Epithelial cell of umbilical artery (primary cell): Measurements from ENCODE around the gene SPDYE9. TPM values are rescaled to one million over a fixed set of nuclear protein-coding genes. Genes with fewer than 3 reads are reported as not detected.

Source experiments
- total RNA-seq: library from RNA; depleted of rRNA; stranded (reverse); fragments of >200 nt; gene quantifications from 2 replicates; pipeline ENCODE4 v1.2.3, GENCODE V29; 2014

Gene SPDYE9, protein sequence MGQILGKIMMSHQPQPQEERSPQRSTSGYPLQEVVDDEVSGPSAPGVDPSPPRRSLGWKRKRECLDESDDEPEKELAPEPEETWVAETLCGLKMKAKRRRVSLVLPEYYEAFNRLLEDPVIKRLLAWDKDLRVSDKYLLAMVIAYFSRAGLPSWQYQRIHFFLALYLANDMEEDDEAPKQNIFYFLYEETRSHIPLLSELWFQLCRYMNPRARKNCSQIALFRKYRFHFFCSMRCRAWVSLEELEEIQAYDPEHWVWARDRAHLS
- not detected in 2 replicates for total RNA-seq

GRCh38 chr7:73085938-73086337 is at the start of gene SPDYE9:
Gene SPDYE9 (minus strand): TSS chr7:73086038. CDS start chr7:73084238, 1,800 bp downstream.

GRCh38 chr7:73057811-73058210 is 28.0 kb downstream of the SPDYE9 start, which contains the start of gene SPDYE11:
Gene SPDYE11 (minus strand): TSS chr7:73057911. CDS start chr7:73056111, 1,800 bp downstream.

DNA sequence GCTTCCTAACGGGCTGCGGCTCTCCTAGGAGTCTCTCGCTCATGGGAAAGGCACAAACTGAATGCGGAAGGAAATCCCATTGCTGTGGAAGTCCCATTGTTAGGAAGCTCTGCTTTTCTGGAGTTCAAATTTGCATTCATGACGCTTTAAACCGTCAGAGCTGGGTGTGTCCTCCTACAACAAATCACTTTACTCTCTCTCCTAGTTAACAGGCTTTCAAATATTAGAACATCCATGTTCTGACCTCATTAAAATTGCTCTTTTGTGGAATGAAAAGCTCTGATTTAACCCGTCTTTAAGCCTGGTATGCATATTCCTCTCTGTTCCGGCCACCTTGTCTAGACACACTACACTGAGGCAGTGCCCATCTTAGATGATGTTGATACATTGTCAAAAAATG is 56.2 kb downstream of the SPDYE9 start, which contains the start of gene SPDYE8:
SPDYE8 (minus strand) TSS at position 101 of the 400 bp plus-strand sequence. CDS start 1,800 bp downstream, outside the sequence.

Other genes with a start within 250 kb of the SPDYE9 start
- gene POM121, start 160.9 kb downstream of the SPDYE9 start, total RNA-seq: 3.9 and 4.0 TPM in 2 replicates
- 0.32 TPM in 1 of 2 replicates, not detected in the other for gene TRIM74, start 116.6 kb downstream of the SPDYE9 start, total RNA-seq
- not detected in 2 replicates for gene SPDYE8, start 56.3 kb downstream of the SPDYE9 start, total RNA-seq
- gene SPDYE11, start 28.1 kb downstream of the SPDYE9 start, total RNA-seq: not detected in 2 replicates
- gene NSUN5, start 222.8 kb upstream of the SPDYE9 start, total RNA-seq: 14.6 and 25.4 TPM in 2 replicates
- not detected in 2 replicates for gene TRIM50, start 242.0 kb upstream of the SPDYE9 start, total RNA-seq
- gene FKBP6, start 242.1 kb upstream of the SPDYE9 start, total RNA-seq: not detected in 2 replicates